ENCODE results near the gene CCDC102A.

CCDC102A gene

DNA sequence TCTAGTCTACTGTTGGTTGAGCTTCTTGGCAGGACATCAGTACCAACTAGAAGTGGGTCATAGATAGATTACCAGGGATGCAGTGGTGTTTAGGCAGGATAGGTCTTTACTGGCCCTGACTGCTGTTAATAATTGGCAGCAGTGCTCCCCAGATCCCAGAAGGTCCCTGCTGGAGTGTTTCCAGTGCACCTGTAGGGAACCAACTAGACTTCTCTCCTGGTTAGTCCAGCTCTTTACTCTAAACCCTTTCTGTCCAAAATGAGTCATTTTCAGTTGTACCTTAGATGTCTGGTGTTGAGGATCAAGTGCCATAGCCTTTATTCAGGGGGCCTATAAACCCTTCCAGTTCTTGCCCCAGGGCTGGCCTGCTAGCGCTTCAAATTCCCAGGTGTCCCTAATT, 65.2 kb downstream of the CCDC102A start:
- TF ChIP-seq, protein P1, sequence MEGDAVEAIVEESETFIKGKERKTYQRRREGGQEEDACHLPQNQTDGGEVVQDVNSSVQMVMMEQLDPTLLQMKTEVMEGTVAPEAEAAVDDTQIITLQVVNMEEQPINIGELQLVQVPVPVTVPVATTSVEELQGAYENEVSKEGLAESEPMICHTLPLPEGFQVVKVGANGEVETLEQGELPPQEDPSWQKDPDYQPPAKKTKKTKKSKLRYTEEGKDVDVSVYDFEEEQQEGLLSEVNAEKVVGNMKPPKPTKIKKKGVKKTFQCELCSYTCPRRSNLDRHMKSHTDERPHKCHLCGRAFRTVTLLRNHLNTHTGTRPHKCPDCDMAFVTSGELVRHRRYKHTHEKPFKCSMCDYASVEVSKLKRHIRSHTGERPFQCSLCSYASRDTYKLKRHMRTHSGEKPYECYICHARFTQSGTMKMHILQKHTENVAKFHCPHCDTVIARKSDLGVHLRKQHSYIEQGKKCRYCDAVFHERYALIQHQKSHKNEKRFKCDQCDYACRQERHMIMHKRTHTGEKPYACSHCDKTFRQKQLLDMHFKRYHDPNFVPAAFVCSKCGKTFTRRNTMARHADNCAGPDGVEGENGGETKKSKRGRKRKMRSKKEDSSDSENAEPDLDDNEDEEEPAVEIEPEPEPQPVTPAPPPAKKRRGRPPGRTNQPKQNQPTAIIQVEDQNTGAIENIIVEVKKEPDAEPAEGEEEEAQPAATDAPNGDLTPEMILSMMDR (IDR thresholded peaks at IDR 0.05): no peak
- H3K4me3 ChIP-seq: no peak overlapping the region
- H3K27ac ChIP-seq: no peak overlapping the region
- peak; percentile 55 for DNase-seq (ENCODE audit: low spot score)

GRCh38 chr16:57470711-57471110, 65.7 kb downstream of the CCDC102A start:
- no peak overlapping the region for H3K4me3 ChIP-seq
- H3K27ac ChIP-seq: no peak overlapping the region
- peak; percentile 70 for DNase-seq (ENCODE audit: low spot score)
- TF ChIP-seq, protein P1 (IDR thresholded peaks at IDR 0.05): no peak

DNA sequence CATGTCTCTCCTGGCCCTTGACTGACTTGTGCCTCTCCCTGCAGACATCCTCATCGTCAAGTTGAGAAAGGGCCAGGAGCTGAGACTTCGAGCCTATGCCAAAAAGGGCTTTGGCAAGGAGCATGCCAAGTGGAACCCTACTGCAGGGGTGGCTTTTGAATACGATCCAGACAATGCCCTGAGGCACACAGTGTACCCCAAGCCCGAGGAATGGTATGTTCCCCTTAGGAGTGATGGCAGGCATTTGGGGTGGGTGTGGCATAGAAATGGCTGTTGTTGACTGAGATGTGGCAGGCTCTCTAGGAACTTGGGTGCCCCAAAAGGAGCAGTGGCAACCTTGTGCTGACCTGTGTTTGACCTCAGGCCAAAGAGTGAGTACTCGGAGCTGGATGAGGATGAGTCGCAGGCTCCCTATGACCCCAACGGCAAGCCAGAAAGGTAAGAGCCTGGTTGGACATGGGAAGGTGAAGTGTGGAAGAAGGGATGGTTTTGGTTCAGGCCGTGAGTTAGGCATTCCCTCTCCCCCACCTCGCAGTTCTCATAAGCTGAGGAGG, 66.4 kb downstream of the CCDC102A start:
- DNase-seq (ENCODE audit: low spot score): peak; percentile 72
- no peak overlapping the region for H3K4me3 ChIP-seq
- TF ChIP-seq, protein P1 (IDR thresholded peaks at IDR 0.05): no peak
- peak overlapping the region in 1 of 2 donors; percentile 12 for H3K27ac ChIP-seq

GRCh38 chr16:57469046-57469445, 67.3 kb downstream of the CCDC102A start:
- Histone ChIP-seq H3K4me3 (no peak overlapping the region), H3K27ac (no peak overlapping the region)
- peak; percentile 58 for DNase-seq (ENCODE audit: low spot score)
- TF ChIP-seq, protein P1 (IDR thresholded peaks at IDR 0.05): no peak

- Histone ChIP-seq H3K27ac (no peak overlapping the region), H3K4me3 (no peak overlapping the region)
- TF ChIP-seq, protein P1 (IDR thresholded peaks at IDR 0.05): no peak
- DNase-seq (ENCODE audit: low spot score): peak; percentile 26
Observed at GRCh38 chr16:57468346-57468745, 68.0 kb downstream of the CCDC102A start.

DNA sequence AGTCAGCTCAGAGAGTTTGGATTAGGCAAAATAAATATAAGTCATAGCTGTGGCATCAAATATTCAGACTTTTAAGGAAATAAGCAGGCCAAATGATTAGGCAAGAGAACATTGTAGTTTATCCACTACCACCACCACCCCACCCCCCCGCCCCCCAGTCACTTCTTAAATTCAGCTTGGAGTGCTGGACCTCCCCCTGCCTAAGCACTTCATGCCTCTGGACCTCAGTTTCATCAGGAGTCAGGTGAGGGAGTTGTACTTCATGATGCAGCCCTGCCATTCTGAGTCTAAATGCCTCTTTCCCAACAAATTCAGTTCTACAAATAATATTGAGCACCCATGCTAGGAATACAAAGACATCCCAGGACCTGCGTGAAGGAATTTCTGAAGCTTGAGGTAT, 71.8 kb downstream of the CCDC102A start:
- H3K27ac ChIP-seq: no peak overlapping the region
- DNase-seq (ENCODE audit: low spot score): no peak
- TF ChIP-seq, protein P1 (IDR thresholded peaks at IDR 0.05): no peak
- no peak overlapping the region for H3K4me3 ChIP-seq

GRCh38 chr16:57462978-57463362, 73.4 kb downstream of the CCDC102A start:
- Histone ChIP-seq H3K4me3 (peak overlapping the region; percentile 96), H3K27ac (peak overlapping the region; percentile 90 to 94)
- DNase-seq (ENCODE audit: low spot score): peak; percentile 64
- TF ChIP-seq, protein P1 (IDR thresholded peaks at IDR 0.05): no peak

All from coronary artery (tissue), 2 donors.